SK-N-MC (cell line): ENCODE results near the gene LRRC37A3.

Experiments
- EZH2 ChIP-seq: fragments of 200-600 bp; sonication (generic); IDR thresholded peaks from one replicate; pipeline ENCODE4 v1.6.1; 2017; ENCODE audit warnings: antibody characterized with exemption
- FOXP2 ChIP-seq: optimal IDR thresholded peaks from 2 replicates; pipeline ENCODE3; 2011; ENCODE audit warnings: mild to moderate bottlenecking, moderate library complexity; ENCODE audit not compliant: insufficient read depth; ENCODE audit errors: extremely low read length, control extremely low read depth
- POLR2AphosphoS5 ChIP-seq: IDR thresholded peaks from 2 replicates; pipeline ENCODE4 v1.6.1; 2012; ENCODE audit warnings: mild to moderate bottlenecking, low read depth, low read length, borderline replicate concordance

- TF ChIP-seq EZH2 (no peak), POLR2AphosphoS5 (no peak), FOXP2 (no peak)
Observed at GRCh38 chr17:64951877-64952276, 32.6 kb upstream of the LRRC37A3 start.
